GM18867 (cell line): Measurements from ENCODE around the gene AKNA.
A peak's percentile ranks its signal among the peaks of the same experiment; 100 is the strongest.

ENCODE experiments used
- ATAC-seq: cut with Tn5 transposase; IDR thresholded peaks from one replicate; pipeline ENCODE4 v1.9.1; 2021; ENCODE audit warnings: mild to moderate bottlenecking, moderate library complexity; ENCODE audit not compliant: unreplicated experiment

Gene AKNA

GRCh38 chr9:114378016-114378415 is 9.8 kb downstream of the AKNA start:
- no peak for ATAC-seq

- no peak for ATAC-seq
Measured at GRCh38 chr9:114376586-114377445, 11.0 kb downstream of the AKNA start.

- ATAC-seq, result no peak
Measured at GRCh38 chr9:114375386-114376175, 12.2 kb downstream of the AKNA start.

GRCh38 chr9:114374936-114375335 is 12.8 kb downstream of the AKNA start:
- ATAC-seq, result no peak

GRCh38 chr9:114373960-114374730 is 13.6 kb downstream of the AKNA start:
- ATAC-seq, result no peak

- ATAC-seq, result peak; percentile 95
Measured at GRCh38 chr9:114372921-114373448, 14.8 kb downstream of the AKNA start.

GRCh38 chr9:114371973-114372917 is 15.5 kb downstream of the AKNA start:
- ATAC-seq, result no peak

- no peak for ATAC-seq
Measured at GRCh38 chr9:114371343-114371944, 16.3 kb downstream of the AKNA start.

GRCh38 chr9:114370968-114371320 is 16.8 kb downstream of the AKNA start:
- no peak for ATAC-seq

- ATAC-seq, result no peak
Measured at GRCh38 chr9:114370251-114370967, 17.4 kb downstream of the AKNA start.

GRCh38 chr9:114369216-114370130 is 18.3 kb downstream of the AKNA start:
- ATAC-seq, result no peak

GRCh38 chr9:114367772-114368569 is 19.8 kb downstream of the AKNA start:
- ATAC-seq, result no peak

- no peak for ATAC-seq
Measured at GRCh38 chr9:114367366-114367765, 20.4 kb downstream of the AKNA start.

GRCh38 chr9:114366334-114367128 is 21.3 kb downstream of the AKNA start:
- ATAC-seq, result peak; percentile 55

- ATAC-seq, result no peak
Measured at GRCh38 chr9:114365194-114365593, 22.6 kb downstream of the AKNA start.
